HG03175 (cell line): ENCODE data around the gene GSS.

Source experiments
- ATAC-seq: cut with Tn5 transposase; IDR thresholded peaks from one replicate; pipeline ENCODE4 v1.9.1; 2021; ENCODE audit warnings: mild to moderate bottlenecking, moderate library complexity; ENCODE audit not compliant: unreplicated experiment

GSS gene

DNA sequence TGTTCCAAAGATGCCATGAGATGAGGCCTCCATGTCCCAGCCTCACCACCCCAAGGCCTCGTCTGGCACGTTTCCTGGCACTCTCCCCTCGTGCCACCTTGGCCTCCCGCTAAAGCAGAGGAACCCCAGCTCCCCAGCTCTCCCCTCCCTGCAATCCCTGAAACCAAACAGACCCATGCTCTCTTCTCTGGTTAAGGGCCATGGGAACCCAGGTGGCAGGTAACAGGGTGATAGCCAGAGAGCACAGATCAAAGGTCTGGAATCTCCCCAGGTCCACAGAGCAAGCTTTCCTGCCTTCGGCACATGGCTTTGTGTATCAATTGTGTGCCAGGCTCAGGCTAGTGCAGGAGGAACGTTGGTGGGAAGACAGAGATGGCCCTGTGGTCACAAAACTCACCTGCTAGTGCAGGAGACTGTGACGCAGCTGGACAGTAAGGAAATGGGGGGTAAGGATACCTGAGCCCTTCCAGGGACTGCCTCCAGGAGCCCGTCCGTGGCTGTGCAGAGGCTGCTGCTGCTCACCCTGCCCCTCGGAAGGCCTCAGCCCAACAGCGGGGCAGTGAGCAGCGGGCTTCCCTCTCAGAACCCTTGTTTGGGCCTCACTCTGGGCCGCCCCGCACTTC, 39.0 kb upstream of the GSS start:
- ATAC-seq, result no peak

DNA sequence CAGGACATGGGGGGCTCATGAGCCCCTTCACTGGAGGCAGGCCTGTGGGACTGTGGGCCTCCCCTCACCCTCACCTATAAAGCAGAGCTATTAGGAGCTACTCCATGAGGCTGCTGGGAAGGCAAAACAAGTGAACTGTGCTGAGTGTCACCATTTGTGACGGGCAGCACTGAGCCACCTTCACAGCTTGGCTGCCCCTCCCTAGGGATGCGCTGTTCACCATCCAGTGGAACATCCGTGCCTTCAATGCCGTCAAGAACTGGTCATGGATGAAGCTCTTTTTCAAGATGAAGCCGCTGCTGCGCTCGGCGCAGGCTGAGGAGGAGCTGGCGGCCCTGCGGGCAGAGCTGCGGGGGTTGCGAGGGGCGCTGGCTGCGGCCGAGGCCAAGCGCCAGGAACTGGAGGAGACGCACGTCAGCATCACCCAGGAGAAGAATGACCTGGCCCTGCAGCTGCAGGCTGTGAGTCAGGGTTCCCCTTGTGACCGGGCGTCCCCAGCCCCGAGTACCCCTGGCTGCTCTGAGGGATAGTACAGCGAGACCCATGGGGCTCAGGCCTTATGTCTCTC, 38.4 kb upstream of the GSS start:
- ATAC-seq, result no peak

DNA sequence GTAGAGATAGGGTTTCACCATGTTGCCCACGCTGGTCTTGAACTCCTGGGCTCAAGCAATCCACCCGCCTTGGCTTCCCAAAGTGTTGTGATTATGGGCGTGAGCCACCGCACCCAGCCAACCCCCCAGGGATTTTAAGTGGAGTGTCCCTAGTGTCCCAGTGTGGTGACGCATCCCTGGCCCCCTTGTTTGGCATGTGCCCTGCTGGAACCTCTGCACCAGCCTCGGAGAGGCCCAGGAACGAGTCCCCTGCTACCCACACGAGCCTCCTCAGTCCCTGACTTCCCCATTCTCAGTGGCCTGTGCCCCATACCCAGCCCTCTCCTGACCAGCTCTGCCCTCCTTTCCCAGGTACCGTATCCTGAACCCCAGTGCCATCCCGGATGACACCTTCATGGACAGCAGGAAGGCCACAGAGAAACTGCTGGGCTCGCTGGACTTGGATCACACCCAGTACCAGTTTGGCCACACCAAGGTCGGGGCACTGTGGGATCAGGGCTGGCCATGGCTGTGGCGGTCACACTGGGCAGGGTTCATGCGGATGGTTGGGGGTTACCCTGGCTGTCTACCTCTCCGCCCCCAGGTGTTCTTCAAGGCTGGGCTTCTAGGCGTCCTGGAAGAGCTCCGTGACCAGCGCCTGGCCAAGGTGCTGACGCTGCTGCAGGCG, 37.3 kb upstream of the GSS start:
- no peak for ATAC-seq

GRCh38 chr20:34990661-34991214, 35.1 kb upstream of the GSS start:
- no peak for ATAC-seq

GRCh38 chr20:34990231-34990630, 34.6 kb upstream of the GSS start:
- ATAC-seq, result no peak

DNA sequence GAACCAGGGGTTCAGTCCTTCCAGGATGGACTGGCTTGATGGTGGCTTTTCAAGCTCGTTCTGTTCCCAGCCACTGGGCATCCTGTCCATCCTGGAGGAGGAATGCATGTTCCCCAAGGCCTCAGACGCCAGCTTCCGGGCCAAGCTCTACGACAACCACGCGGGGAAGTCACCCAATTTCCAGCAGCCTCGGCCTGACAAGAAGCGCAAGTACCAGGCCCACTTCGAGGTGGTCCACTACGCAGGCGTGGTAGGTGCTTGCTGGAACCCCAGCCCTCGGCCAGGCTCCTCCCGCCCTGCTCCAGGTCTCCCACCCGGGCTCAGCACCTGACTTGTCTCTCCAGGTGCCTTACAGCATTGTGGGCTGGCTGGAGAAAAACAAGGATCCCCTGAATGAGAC, 34.1 kb upstream of the GSS start:
- ATAC-seq, result no peak

GRCh38 chr20:34989118-34989517, 33.5 kb upstream of the GSS start:
- no peak for ATAC-seq

DNA sequence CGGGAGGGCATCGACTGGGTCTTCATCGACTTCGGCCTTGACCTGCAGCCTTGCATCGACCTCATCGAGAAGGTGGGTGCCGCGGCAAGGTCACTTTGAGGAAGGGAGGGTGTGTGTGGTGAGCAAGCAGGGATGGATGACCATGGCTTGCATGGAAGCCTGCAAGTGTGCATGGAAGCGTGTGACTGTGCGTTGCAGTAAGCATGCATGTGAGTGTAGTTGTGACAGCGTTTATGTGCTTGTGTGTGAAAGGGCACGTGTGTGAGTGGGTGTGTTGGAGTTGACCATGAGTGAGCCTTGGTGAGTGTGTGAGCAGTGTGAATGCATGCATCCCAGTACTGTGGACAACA, 32.6 kb upstream of the GSS start:
- ATAC-seq, result no peak

GRCh38 chr20:34987288-34988190, 31.9 kb upstream of the GSS start:
- ATAC-seq, result no peak

DNA sequence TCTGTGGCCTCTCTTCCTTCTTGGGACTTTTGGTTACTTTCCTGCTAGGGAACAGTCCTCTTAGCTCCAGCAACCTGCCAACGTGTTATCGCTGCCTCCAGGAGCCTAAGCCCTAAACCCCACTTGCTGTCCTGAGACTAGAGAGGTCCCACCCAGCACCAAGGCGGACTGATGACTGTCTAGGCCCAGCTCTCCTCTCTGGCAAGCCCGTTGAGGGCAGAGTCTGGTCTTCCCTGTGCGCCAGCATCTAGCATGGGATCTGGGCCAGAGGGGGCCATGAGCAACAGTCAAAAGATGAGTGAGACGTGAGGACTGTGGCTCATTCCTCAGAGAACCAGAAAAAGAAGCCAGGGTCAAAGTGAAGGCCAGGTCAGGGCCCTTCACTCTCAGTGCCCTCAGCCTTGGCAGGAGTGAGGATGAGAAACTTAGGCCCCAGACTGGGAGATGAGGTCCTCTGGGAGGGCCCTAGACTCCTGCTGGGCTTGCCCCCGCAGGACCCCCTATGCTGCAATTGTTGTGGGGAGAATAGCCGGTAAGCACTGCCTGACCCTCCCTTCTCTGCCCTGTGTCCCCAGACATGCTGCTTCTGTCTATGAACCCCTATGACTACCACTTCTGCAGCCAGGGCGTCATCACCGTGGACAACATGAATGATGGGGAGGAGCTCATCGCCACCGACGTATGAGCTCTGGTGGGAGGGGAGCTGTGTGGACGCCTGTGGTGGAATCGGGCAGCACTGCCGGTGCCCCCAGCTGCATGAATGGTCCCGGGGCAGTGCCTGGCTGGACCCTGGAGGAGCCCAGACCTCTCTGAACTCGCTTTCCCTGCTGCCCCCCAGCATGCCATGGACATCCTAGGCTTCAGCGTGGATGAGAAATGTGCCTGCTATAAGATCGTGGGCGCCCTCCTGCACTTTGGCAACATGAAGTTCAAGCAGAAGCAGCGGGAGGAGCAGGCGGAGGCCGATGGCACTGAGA, 31.0 kb upstream of the GSS start:
- ATAC-seq, result no peak

DNA sequence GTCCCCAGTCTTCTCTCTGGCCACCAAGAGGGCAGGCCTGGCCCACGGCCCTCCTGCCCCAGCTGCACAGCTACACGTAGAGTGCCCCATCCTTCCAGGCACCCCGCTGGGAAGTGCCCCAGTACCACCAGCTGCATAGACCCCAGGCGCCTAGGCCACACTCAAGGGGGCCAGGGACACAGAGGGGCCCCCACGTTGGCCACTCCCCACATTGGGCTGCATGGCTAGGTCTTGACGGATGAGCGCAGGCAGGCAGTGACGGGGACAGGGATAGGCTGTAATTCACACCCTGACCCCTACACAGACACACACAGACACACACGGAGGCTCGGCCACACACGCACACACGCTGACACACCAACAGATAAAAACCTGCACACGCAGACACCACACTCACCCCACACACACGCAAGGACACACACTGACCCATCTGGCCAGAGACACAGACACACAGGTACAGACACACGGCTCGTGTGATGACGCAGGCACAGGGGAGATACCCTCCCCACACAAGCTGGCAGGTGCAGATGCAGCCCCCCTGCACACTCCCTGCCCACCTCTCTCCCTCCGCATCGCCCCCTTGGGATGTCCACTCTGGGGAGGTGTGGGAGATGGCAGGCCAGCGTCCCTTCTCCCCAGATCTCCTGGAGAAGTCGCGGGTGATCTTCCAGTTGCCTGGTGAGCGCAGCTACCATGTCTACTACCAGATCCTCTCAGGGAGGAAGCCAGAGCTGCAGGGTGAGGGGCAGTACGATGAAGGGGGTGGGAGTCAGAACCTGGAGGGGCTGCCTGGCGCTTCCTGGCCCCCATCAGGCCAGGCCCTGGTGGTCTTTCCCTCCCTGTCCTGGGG, 30.1 kb upstream of the GSS start:
- no peak for ATAC-seq

- no peak for ATAC-seq
Measured at GRCh38 chr20:34984756-34985261, 29.2 kb upstream of the GSS start.

GRCh38 chr20:34983995-34984735, 28.6 kb upstream of the GSS start:
- ATAC-seq, result no peak

DNA sequence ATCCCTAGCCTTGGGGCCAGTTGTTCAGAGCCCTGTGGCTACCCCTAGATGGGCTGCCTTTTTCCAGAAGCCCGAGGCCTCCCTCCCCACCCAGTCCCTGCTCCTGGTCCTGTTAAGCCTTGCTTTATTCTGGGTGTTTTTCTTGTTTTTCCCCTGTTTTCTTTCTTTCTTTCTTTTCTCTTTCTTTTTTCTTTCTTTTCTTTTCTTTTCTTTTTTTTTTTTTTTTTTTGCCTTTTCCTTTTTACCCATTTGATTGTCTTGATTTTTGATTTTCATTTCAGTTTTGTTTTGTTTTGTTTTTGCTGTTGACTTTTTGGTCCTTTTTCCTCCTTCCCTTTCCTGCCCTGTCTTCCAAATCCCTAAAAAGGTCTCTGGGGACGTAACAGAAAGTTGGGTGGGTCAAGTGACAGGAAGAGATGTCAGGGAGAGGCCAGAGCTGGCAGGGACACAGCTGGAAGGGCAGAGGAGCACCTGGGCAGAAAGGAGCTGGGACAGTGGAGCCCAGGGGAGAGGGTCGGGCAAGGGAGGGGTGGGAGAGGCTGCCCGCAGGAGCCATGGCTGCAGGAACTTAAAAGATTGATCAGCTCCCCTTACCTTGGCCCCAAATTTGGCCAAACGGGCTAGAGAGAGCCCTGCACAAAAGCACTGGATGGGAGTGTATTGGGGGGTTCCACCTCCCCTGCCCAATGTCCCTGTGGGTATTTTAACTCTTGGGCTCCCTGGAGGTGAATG, 27.6 kb upstream of the GSS start:
- no peak for ATAC-seq

DNA sequence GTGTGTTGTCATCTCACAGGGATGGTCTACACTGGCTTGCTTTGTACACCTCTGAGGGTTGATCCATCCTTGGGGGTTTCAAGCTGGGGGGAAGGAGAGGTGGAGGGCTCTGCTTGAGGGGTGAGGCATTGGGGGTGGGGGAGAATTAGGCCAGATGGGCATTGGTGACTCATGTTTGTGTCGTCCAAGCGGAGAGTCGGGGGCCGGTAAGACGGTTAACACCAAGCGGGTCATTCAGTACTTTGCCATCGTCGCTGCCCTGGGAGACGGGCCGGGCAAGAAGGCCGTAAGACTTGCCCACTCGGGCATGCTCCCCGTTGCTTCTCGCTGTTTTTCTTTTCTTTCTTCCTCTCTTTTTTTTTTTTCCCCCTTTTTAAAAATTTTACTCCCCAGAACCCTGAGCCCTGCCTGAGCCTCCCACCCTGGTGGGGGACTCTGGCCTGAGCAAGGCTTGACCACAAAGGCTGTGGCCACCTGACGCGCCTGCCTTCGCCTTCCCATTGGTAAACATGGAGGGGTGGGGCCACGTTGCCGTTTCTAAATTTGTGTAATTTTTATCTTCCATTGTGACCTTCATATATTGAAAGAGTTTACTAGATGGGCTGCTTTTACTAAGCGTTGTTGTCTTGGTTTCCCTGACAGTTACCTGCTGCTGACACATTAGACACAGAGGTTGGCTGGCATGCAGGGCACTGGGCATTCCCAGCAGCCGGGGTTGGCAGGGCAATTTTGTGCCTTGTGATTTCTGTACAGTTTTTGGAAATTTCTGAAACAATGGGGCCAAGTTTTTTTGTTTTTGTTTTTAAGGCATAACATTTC, 26.9 kb upstream of the GSS start:
- ATAC-seq, result no peak

DNA sequence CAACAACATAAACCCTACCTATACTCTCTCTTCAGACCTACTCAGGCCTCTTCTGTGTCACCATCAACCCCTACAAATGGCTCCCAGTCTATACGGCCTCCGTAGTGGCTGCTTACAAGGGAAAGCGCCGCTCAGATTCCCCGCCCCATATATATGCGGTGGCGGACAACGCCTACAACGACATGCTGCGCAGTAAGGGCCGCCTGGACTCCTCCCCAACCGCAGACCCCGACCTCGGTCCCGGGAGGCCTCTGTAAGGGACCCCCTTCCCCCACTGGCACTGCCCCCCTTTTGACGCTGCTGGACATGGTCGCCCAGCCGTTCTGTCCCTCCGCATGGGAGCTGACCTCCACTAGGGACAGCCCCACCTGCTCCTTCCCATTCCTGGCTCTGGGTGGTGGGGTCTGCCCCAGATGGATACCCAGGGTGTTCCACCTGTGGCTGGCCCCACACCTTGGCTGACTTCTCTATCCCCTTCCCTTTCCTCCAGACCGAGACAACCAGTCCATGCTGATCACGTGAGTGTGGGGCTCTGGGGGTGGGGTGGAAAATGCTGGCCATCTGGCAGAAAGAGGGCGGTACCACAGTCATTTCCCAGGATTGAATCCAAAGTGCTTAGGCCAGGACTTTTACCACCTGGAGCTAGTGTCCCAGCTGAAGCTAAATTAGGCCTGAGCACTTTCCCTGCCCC, 25.1 kb upstream of the GSS start:
- ATAC-seq, result no peak
